Muscle of arm (tissue), 12 donors: Measurements from ENCODE around the gene CTAG2. TPM values are rescaled to one million over a fixed set of nuclear protein-coding genes. Genes with fewer than 3 reads are reported as not detected.
"Not testable (repeated sequence)": the region's sequence is repeated elsewhere in the genome, so short reads cannot be mapped to it uniquely, and the experiment has no call there.

Source experiments
- DNase-seq: peaks from one replicate; pipeline ENCODE4 v3.0.0-alpha.2; 2013
- polyA plus RNA-seq, 12 donors: library from polyadenylated mRNA; unstranded; fragments of 120-200 nt; gene quantifications; one replicate each; pipeline ENCODE4 v1.2.1, GENCODE V29; 2013; ENCODE audit not compliant: insufficient read length in 12 of 12

The CTAG2 gene
- polyA plus RNA-seq, 12 donors, result not detected

- DNase-seq, result no peak
Observed at GRCh38 chrX:154648931-154649330, 4.4 kb downstream of the CTAG2 start.

GRCh38 chrX:154645745-154646378, 7.5 kb downstream of the CTAG2 start:
- DNase-seq, result not testable (repeated sequence)

- not testable (repeated sequence) for DNase-seq
Observed at GRCh38 chrX:154643708-154644107, 9.7 kb downstream of the CTAG2 start.

- DNase-seq, result not testable (repeated sequence)
Observed at GRCh38 chrX:154641740-154642139, 11.6 kb downstream of the CTAG2 start.

- DNase-seq, result not testable (repeated sequence)
Observed at GRCh38 chrX:154633661-154634060, 19.7 kb downstream of the CTAG2 start.

GRCh38 chrX:154630949-154631348, 22.4 kb downstream of the CTAG2 start:
- DNase-seq, result not testable (repeated sequence)

GRCh38 chrX:154628960-154629359, 24.4 kb downstream of the CTAG2 start:
- DNase-seq, result not testable (repeated sequence)

- DNase-seq, result not testable (repeated sequence)
Observed at GRCh38 chrX:154620767-154621414, 32.5 kb downstream of the CTAG2 start.

- not testable (repeated sequence) for DNase-seq
Observed at GRCh38 chrX:154619182-154619581, 34.2 kb downstream of the CTAG2 start, which contains the start of gene CTAG1B. TSS of gene CTAG1B (minus strand) at chrX:154619282. CDS start at chrX:154619218, 64 bp downstream.

- DNase-seq, result not testable (repeated sequence)
Observed at GRCh38 chrX:154613586-154613985, 39.8 kb downstream of the CTAG2 start.

GRCh38 chrX:154611146-154611545, 42.2 kb downstream of the CTAG2 start:
- DNase-seq, result not testable (repeated sequence)

- DNase-seq, result not testable (repeated sequence)
Observed at GRCh38 chrX:154608823-154609222, 44.6 kb downstream of the CTAG2 start.

- not testable (repeated sequence) for DNase-seq
Observed at GRCh38 chrX:154607976-154608375, 45.4 kb downstream of the CTAG2 start.

GRCh38 chrX:154607370-154607769, 46.0 kb downstream of the CTAG2 start:
- DNase-seq, result no peak

- no peak for DNase-seq
Observed at GRCh38 chrX:154605566-154605965, 47.8 kb downstream of the CTAG2 start.

- peak; percentile 9 for DNase-seq
Observed at GRCh38 chrX:154603438-154604430, 49.6 kb downstream of the CTAG2 start.

- DNase-seq, result no peak
Observed at GRCh38 chrX:154602766-154603437, 50.5 kb downstream of the CTAG2 start.

- DNase-seq, result no peak
Observed at GRCh38 chrX:154602226-154602625, 51.2 kb downstream of the CTAG2 start.
